Frontal cortex (tissue), 4 donors: Measurements from ENCODE around the gene FGF5. TPM values are rescaled to one million over a fixed set of nuclear protein-coding genes. Genes with fewer than 3 reads are reported as not detected.
A peak's percentile ranks its signal among the peaks of the same experiment; 100 is the strongest.
"Not testable (repeated sequence)": the region's sequence is repeated elsewhere in the genome, so short reads cannot be mapped to it uniquely, and the experiment has no call there.

Experiments used
- DNase-seq, 2 donors: peaks; one replicate each; pipeline ENCODE4 v3.0.0; 2012; ENCODE audit warnings: low spot score in 2 of 2
- FAIRE-seq: peaks from 2 replicates; lab custom pipeline; 2012; peaks lifted over from hg19 to GRCh38; lab: Jason Lieb, UNC
- total RNA-seq: library from RNA; depleted of rRNA; stranded (reverse); fragments of >200 nt; gene quantifications from one replicate; pipeline ENCODE4 v1.2.3, GENCODE V29; 2014
- donor health status: control.
- donor health status: control.
- donor health status: control.

FGF5 gene
- total RNA-seq, 1 donor from 2014 or later = 0.82 TPM

GRCh38 chr4:80279751-80280150, 13.3 kb downstream of the FGF5 start:
- FAIRE-seq (no peak), DNase-seq (no peak)

- FAIRE-seq (no peak), DNase-seq (no peak)
Observed at GRCh38 chr4:80286451-80286850, 20.0 kb downstream of the FGF5 start.

GRCh38 chr4:80290665-80291064, 24.2 kb downstream of the FGF5 start:
- DNase-seq, FAIRE-seq: not testable (repeated sequence)

GRCh38 chr4:80294206-80294605, 27.7 kb downstream of the FGF5 start:
- DNase-seq = no peak
- FAIRE-seq = no peak

GRCh38 chr4:80295336-80295735, 28.9 kb downstream of the FGF5 start:
- DNase-seq = no peak
- no peak for FAIRE-seq

- FAIRE-seq (no peak), DNase-seq (no peak)
Observed at GRCh38 chr4:80295826-80296225, 29.4 kb downstream of the FGF5 start.

- no peak for FAIRE-seq
- DNase-seq = no peak
Observed at GRCh38 chr4:80301884-80302283, 35.4 kb downstream of the FGF5 start.

- DNase-seq = no peak
- FAIRE-seq = no peak
Observed at GRCh38 chr4:80302616-80303223, 36.3 kb downstream of the FGF5 start.

- DNase-seq = no peak
- FAIRE-seq = no peak
Observed at GRCh38 chr4:80305466-80305865, 39.0 kb downstream of the FGF5 start.

- FAIRE-seq (no peak), DNase-seq (no peak)
Observed at GRCh38 chr4:80306260-80306659, 39.8 kb downstream of the FGF5 start.

- no peak for DNase-seq
- no peak for FAIRE-seq
Observed at GRCh38 chr4:80307183-80307735, 40.8 kb downstream of the FGF5 start.

- no peak for FAIRE-seq
- DNase-seq = peak in 1 of 2 donors; percentile 23
Observed at GRCh38 chr4:80307774-80308465, 41.5 kb downstream of the FGF5 start.

- DNase-seq (no peak), FAIRE-seq (no peak)
Observed at GRCh38 chr4:80308466-80308822, 42.0 kb downstream of the FGF5 start.

GRCh38 chr4:80309294-80310004, 43.0 kb downstream of the FGF5 start:
- DNase-seq = no peak
- FAIRE-seq = no peak

- DNase-seq (no peak), FAIRE-seq (no peak)
Observed at GRCh38 chr4:80311130-80311529, 44.7 kb downstream of the FGF5 start.

GRCh38 chr4:80312124-80312523, 45.7 kb downstream of the FGF5 start:
- FAIRE-seq (no peak), DNase-seq (no peak)

GRCh38 chr4:80313627-80314026, 47.2 kb downstream of the FGF5 start:
- DNase-seq (no peak), FAIRE-seq (no peak)

- DNase-seq, FAIRE-seq: not testable (repeated sequence)
Observed at GRCh38 chr4:80315848-80316247, 49.4 kb downstream of the FGF5 start.

GRCh38 chr4:80321341-80321740, 54.9 kb downstream of the FGF5 start:
- DNase-seq (no peak), FAIRE-seq (no peak)

- no peak for DNase-seq
- no peak for FAIRE-seq
Observed at GRCh38 chr4:80321776-80322175, 55.3 kb downstream of the FGF5 start.

- no peak for FAIRE-seq
- no peak for DNase-seq
Observed at GRCh38 chr4:80322716-80323115, 56.3 kb downstream of the FGF5 start.
